Small intestine (tissue), 16 donors: ENCODE data around the gene PCDHB12. TPM values are rescaled to one million over a fixed set of nuclear protein-coding genes. Genes with fewer than 3 reads are reported as not detected.
A peak's percentile ranks its signal among the peaks of the same experiment; 100 is the strongest.
"Not testable (repeated sequence)": the region's sequence is repeated elsewhere in the genome, so short reads cannot be mapped to it uniquely, and the experiment has no call there.

Experiments used
- DNase-seq, 2 donors: peaks; one replicate each; pipeline versions ENCODE4 v3.0.0 to v3.0.0-alpha.2; 2013
- FAIRE-seq: peaks from 2 replicates; lab custom pipeline; 2012; peaks lifted over from hg19 to GRCh38; lab: Jason Lieb, UNC
- H3K27ac ChIP-seq, 3 donors: one replicate each; pipeline ENCODE4 v1.5.1; 2013; ENCODE audit warnings: low read length in 2 of 3, mild to moderate bottlenecking in 2 of 3, control low read depth in 1 of 3, inconsistent platforms in 1 of 3, low read depth in 1 of 3, moderate library complexity in 1 of 3
- H3K27me3 ChIP-seq, 3 donors: one replicate each; pipeline ENCODE4 v1.6.1; 2013; ENCODE audit warnings: low read length in 3 of 3, inconsistent platforms in 1 of 3; ENCODE audit not compliant: control insufficient read depth in 3 of 3, insufficient read depth in 3 of 3
- H3K36me3 ChIP-seq, 3 donors: one replicate each; pipeline ENCODE4 v1.6.1; 2013; ENCODE audit warnings: low read length in 3 of 3, inconsistent platforms in 1 of 3, low read depth in 1 of 3, mild to moderate bottlenecking in 1 of 3, moderate library complexity in 1 of 3; ENCODE audit not compliant: control insufficient read depth in 3 of 3, insufficient read depth in 2 of 3
- H3K4me1 ChIP-seq, 3 donors: one replicate each; pipeline ENCODE4 v1.6.1; 2013; ENCODE audit warnings: low read length in 2 of 3, inconsistent platforms in 1 of 3, low read depth in 1 of 3, mild to moderate bottlenecking in 1 of 3, moderate library complexity in 1 of 3; ENCODE audit not compliant: control insufficient read depth in 3 of 3, insufficient read depth in 2 of 3
- H3K4me3 ChIP-seq, 3 donors: one replicate each; pipeline ENCODE4 v1.5.1; 2013; ENCODE audit warnings: low read length in 3 of 3, control low read depth in 1 of 3, inconsistent platforms in 1 of 3, low read depth in 1 of 3, mild to moderate bottlenecking in 1 of 3, moderate library complexity in 1 of 3
- H3K9me3 ChIP-seq, 2 donors: one replicate each; pipeline ENCODE4 v1.6.1; 2013; ENCODE audit warnings: low read depth in 1 of 2, low read length in 1 of 2; ENCODE audit not compliant: control insufficient read depth in 2 of 2, insufficient read depth in 1 of 2
- WGBS, 3 donors: extraction: QIAGEN DNeasy Blood & Tissue Kit; methylation state at CpG; one replicate each; pipeline ENCODE4 v1.1.7; 2013; 5-methylcytosine and 5-hydroxymethylcytosine counted together
- long read RNA-seq, 10 donors: transcript quantifications; one replicate each; lab custom pipeline, GENCODE V29; 2026
- polyA plus RNA-seq, 4 donors: library from polyadenylated mRNA; stranded (reverse) in 3 of 4; unstranded in 1 of 4; fragments of 200-250 nt in 3 of 4; fragments of 120-200 nt in 1 of 4; gene quantifications; one replicate each; pipeline versions ENCODE4 v1.2.1 to v1.2.3, GENCODE V29; 2013
- donor health status: healthy with polysubstance abuse.
- donor health status: control.
- donor health status: control.
- donor health status: Bipolar disorder and iron deficiency.
- donor health status: healthy.

Gene PCDHB12
- polyA plus RNA-seq = under 1 TPM in 2 of 4 donors, not detected in 2; 0.46 to 0.71 TPM
- long read RNA-seq, donor 1, partial matches to known transcripts = 0 of 2 reads
- long read RNA-seq, donor 1, other reads (novel, unspliced or antisense) = 0 of 2 reads
- long read RNA-seq, donor 2, partial matches to known transcripts = 0 of 1 reads
- long read RNA-seq, donor 2, other reads (novel, unspliced or antisense) = 0 of 1 reads
- long read RNA-seq, donor 3 = 0 reads
- long read RNA-seq, donor 4 = 0 reads
- long read RNA-seq, donor 5 = 0 reads
- long read RNA-seq, donor 6, partial matches to known transcripts = 0 of 1 reads
- long read RNA-seq, donor 6, other reads (novel, unspliced or antisense) = 0 of 1 reads
- long read RNA-seq, donor 7, partial matches to known transcripts = 0 of 2 reads
- long read RNA-seq, donor 7, other reads (novel, unspliced or antisense) = 0 of 2 reads
- long read RNA-seq, donor 8 = 0 reads
- long read RNA-seq, donor 9 = 0 reads
- long read RNA-seq, donor 10, transcript PCDHB12-201 (1 exons, 3,853 nt) = major isoform, 6 of 6 reads
- long read RNA-seq, donor 10, partial matches to known transcripts = 0 of 6 reads
- long read RNA-seq, donor 10, other reads (novel, unspliced or antisense) = 0 of 6 reads

- H3K27ac ChIP-seq = no peak within 1 kb of the TSS
- no peaks in the 10 kb centered on the region for H3K36me3 ChIP-seq
- DNase-seq = no peak
- no peak for FAIRE-seq
- WGBS, 3 donors = 20 to 31% (median 26%) methylated on average over 11 of the region's 11 CpGs
- no peaks in the 10 kb centered on the region for H3K4me1 ChIP-seq
- H3K9me3 ChIP-seq = peaks cover 0 to 18% of the 10 kb centered on the region in 2 donors
- peaks cover 0 to 4% (median 0%) of the 10 kb centered on the region in 3 donors for H3K27me3 ChIP-seq
- H3K4me3 ChIP-seq = no peak within 1 kb of the TSS
Measured at GRCh38 chr5:141208478-141208877, at the start of gene PCDHB12. TSS of gene PCDHB12 (plus strand) at chr5:141208719. CDS start at chr5:141208908, 189 bp downstream.

- no peaks in the 10 kb centered on the region for H3K36me3 ChIP-seq
- H3K4me3 ChIP-seq = peak within 1 kb of the TSS in 1 of 3 donors; percentile 12
- WGBS, 3 donors = 33 to 48% (median 36%) methylated on average over 20 of the region's 20 CpGs
- H3K9me3 ChIP-seq = peaks cover 0 to 20% of the 10 kb centered on the region in 2 donors
- FAIRE-seq (no peak), DNase-seq (peak; percentile 1 to 11)
- H3K4me1 ChIP-seq = no peaks in the 10 kb centered on the region
- no peak within 1 kb of the TSS for H3K27ac ChIP-seq
- H3K27me3 ChIP-seq = no peaks in the 10 kb centered on the region
Measured at GRCh38 chr5:141172381-141173204, 35.9 kb upstream of the PCDHB12 start, which contains the start of gene PCDHB7. TSS of gene PCDHB7 (plus strand) at chr5:141172644. CDS start at chr5:141172836, 192 bp downstream.

- FAIRE-seq, H3K4me1 ChIP-seq, H3K4me3 ChIP-seq, H3K27ac ChIP-seq, DNase-seq, H3K27me3 ChIP-seq, H3K36me3 ChIP-seq: not testable (repeated sequence)
- H3K9me3 ChIP-seq = peaks cover 0 to 24% of the 10 kb centered on the region in 2 donors
- 49 to 72% (median 63%) methylated on average over 52 to 79 of the region's 79 CpGs for WGBS, 3 donors
Measured at GRCh38 chr5:141174291-141175104, 34.0 kb upstream of the PCDHB12 start.

- FAIRE-seq (peak; percentile 96), DNase-seq (no peak)
- no peaks in the 10 kb centered on the region for H3K27me3 ChIP-seq
- H3K9me3 ChIP-seq = peaks cover 0 to 32% of the 10 kb centered on the region in 2 donors
- H3K4me1 ChIP-seq = no peaks in the 10 kb centered on the region
- H3K27ac ChIP-seq = no peak overlapping the region
- H3K4me3 ChIP-seq = no peak overlapping the region
- WGBS, 3 donors = 65 to 72% (median 68%) methylated on average over 1 of the region's 1 CpG
- H3K36me3 ChIP-seq = no peaks in the 10 kb centered on the region
Measured at GRCh38 chr5:141175933-141176332, 32.6 kb upstream of the PCDHB12 start.

GRCh38 chr5:141177577-141178191, 30.8 kb upstream of the PCDHB12 start, which contains the start of gene PCDHB8:
TSS of gene PCDHB8 (plus strand) at chr5:141177790. CDS start at chr5:141178035, 245 bp downstream.
- WGBS, 3 donors = 26 to 42% (median 41%) methylated on average over 13 to 15 of the region's 18 CpGs
- not testable (repeated sequence) for H3K27me3 ChIP-seq, H3K27ac ChIP-seq, H3K4me1 ChIP-seq, H3K36me3 ChIP-seq, H3K4me3 ChIP-seq, DNase-seq, FAIRE-seq
- H3K9me3 ChIP-seq = peaks cover 0 to 37% of the 10 kb centered on the region in 2 donors

GRCh38 chr5:141179371-141179770, 29.1 kb upstream of the PCDHB12 start:
- not testable (repeated sequence) for H3K27ac ChIP-seq, DNase-seq, H3K36me3 ChIP-seq, FAIRE-seq, H3K4me1 ChIP-seq, H3K27me3 ChIP-seq, H3K4me3 ChIP-seq
- peaks cover 0 to 37% of the 10 kb centered on the region in 2 donors for H3K9me3 ChIP-seq
- WGBS, 3 donors = 49 to 64% (median 57%) methylated on average over 27 to 35 of the region's 39 CpGs

GRCh38 chr5:141179876-141180275, 28.6 kb upstream of the PCDHB12 start:
- FAIRE-seq, H3K27me3 ChIP-seq: not testable (repeated sequence)
- WGBS, 3 donors = 37 to 45% (median 42%) methylated on average over 11 to 27 of the region's 32 CpGs

More at GRCh38 chr5:141179876-141180275, 28.6 kb upstream of the PCDHB12 start:
- not testable (repeated sequence) for H3K4me1 ChIP-seq, DNase-seq, H3K4me3 ChIP-seq, H3K36me3 ChIP-seq, H3K27ac ChIP-seq
- peaks cover 0 to 34% of the 10 kb centered on the region in 2 donors for H3K9me3 ChIP-seq
